Activated CD4-positive, CD25-positive, alpha-beta regulatory T cell treated with anti-CD3 and anti-CD28 coated beads, Interleukin-2, amount 50 U/mL, for 72 hours (primary cell): ENCODE results near the gene RUSF1.

Experiments used
- DNase-seq: peaks from one replicate; pipeline ENCODE4 v3.0.0; 2021

RUSF1 gene

GRCh38 chr16:31467151-31467773, 40.9 kb downstream of the RUSF1 start:
- DNase-seq: no peak

- DNase-seq: no peak
Measured at GRCh38 chr16:31466381-31466841, 41.8 kb downstream of the RUSF1 start.

- no peak for DNase-seq
Measured at GRCh38 chr16:31465788-31466370, 42.3 kb downstream of the RUSF1 start.

DNA sequence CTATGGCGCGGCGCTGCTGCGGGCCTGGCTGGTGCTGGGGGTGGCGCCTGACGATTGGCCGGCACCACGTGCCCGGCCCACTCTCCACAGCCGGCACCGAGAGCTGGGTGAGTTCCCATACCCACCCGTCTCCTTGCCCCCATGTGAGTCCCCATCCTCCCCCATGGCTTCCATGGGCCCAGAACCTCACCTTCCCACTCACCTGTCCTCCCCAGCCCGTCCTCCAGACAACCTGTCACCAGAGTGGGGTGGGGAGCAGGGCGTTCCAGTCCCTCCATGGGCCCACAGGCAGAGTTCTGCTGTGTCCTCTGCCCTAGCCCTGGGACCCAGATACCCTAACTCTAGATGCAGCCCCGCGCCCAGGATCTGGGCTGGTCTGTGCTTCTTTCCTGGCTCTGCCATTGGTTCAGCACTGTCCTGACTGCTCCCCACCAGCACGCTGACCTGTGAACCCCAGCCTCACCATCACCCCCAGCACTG, 43.4 kb downstream of the RUSF1 start:
- no peak for DNase-seq

DNA sequence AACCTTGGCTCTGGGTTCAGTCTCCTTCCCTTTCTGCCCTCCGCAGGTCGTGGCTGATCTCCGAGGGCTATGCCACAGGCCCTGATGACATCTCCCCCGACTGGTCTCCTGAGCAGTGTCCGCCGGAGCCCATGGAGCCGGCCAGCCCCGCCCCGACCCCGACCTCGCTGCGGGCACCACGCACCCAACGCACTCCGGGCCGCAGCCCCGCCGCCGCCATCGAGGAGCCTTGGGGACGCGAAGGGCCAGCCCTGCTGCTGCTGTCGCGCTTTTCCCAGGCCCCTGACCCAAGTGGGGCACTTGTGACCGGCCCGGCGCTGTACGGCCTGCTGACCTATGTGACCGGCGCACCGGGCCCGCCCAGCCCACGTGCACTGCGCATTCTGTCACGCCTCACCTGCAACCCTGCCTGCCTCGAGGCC, 43.8 kb downstream of the RUSF1 start:
- no peak for DNase-seq

GRCh38 chr16:31461921-31462804, 46.0 kb downstream of the RUSF1 start:
- no peak for DNase-seq

DNA sequence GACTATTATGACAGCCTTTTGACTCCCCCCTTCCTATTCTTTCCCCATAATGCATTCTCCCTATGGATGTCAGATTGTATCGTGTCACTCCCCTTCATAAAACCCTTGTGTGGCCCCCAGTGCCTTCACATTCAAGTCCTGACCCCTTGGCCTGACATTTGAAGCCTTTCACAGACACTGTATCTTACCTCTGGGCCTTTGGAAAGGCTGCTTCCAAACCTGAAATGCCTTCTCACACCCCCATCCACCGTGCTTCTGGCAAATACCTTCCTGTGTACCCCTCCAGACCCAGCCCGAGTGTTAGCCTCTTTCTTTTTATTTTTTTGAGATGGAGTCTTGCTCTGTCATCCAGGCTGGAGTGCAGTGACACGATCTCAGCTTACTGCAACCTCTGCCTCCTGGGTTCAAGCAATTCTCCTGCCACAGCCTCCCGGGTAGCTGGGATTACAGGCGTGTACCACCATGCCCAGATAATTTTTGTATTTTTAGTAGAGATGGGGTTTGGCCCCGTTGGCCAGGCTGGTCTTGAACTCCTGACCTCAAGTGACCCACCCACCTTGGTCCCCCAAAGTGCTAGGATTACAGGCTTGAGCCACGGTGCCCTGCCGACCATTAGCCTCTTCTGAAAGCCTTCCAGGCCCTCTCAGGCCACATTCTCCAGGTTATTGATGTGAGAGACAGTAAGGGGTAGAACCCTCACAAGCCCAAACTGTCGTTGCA, 46.8 kb downstream of the RUSF1 start:
- no peak for DNase-seq

DNA sequence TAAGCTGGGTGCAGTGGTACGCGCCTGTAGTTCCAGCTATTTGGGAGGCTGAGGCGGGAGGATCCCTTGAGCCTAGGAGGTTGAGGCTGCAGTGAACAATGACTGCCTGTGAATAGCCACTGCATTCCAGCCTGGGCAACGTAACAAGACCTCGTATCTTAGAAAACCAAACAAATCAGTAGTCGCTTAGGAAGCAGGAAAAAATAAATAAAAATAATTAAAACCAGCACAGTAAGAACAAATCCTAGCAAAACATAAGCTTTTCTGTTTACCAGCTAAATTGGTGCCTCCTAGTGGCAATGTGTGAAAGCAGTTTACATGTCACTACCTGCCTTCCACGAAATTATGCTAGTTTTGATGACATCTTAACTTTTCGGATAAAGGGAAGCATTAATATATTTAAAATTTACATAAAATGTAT, 47.6 kb downstream of the RUSF1 start:
- DNase-seq: no peak

DNA sequence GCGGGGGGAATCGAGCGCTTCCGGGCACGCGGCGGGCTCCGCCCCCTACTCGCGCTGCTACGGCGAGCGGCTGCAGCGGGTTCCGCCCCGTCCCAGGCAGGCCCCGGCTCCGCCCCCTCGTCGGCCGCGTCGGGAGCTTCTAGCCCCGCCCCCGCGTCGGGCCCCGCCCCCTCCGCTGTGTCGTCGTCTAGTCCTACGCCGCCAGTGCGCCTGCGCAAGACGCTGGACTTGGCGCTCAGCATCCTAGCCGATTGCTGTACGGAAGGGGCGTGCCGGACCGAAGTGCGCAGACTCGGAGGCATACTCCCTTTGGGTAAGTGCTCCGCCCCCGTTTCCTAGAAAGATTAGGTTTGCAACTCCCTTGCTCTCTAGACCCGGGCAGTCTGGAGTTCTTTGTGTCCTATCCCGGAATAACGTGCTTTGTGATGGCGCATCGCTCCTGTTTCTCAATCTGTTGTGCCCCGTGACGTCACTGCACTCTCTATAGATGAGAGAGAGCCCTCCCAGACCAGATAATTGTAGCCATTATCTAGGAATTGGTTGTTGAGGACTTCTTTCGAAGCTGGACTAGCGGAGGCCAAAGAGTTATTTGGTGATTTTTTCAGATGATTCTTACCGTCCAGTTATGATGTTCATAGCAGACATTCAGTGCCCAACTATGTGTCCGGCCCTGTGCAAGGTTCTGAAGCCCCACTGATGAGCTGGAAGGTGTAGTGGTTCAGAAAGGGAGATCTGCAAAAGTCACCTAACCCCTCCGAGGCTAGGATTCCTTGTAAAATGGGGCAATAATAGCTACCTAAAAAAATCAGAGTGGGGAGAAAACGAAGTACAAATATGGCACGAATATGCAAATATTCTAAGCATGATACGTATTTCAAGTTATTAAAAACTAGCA, 48.3 kb downstream of the RUSF1 start:
- peak; percentile 100 for DNase-seq

DNA sequence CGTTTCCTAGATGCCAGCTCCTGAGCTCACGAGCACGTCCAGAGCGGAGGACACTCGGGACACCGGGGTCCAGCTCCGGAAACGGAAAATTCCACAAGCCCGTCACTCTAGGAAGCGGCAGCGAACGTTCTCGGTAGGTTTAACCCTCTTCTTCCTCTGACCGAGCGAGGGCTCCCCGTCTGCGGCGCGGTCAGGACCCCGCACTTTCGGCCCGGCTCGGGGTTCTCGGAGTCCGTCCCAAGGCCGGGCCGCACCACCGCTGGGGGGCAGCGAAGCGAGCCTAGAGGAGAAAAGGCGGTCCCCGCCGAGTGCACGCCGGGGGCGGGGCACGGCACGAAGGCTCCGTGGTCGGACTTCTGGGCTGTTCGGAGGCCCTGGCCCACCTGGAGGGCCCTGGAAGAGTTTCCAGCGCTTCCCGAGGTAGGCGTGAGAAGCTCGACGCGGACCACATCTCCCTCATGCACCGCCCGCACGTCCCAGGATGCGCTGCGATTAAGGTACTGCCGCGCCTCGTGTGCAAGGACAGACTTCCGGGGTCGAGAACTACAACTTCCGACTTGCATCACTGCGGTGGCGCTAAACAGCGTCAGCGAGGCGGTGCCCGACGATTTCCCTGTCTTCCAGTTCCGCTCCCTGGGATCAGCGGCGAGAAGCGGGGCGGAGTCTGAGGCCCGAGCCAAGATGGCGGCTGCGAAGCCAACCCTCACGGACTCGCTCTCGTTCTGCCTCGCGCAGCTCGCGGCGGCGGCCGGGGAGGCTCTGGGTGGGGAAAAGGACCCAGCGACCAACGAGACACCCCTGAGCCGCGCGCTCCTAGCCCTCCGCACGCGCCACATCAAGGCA, 49.1 kb downstream of the RUSF1 start, which contains the start of gene ARMC5:
ARMC5 (plus strand) TSS at position 658 of the 843 bp plus-strand sequence; CDS start at position 682, 24 bp downstream.
- peak; percentile 93 for DNase-seq

DNA sequence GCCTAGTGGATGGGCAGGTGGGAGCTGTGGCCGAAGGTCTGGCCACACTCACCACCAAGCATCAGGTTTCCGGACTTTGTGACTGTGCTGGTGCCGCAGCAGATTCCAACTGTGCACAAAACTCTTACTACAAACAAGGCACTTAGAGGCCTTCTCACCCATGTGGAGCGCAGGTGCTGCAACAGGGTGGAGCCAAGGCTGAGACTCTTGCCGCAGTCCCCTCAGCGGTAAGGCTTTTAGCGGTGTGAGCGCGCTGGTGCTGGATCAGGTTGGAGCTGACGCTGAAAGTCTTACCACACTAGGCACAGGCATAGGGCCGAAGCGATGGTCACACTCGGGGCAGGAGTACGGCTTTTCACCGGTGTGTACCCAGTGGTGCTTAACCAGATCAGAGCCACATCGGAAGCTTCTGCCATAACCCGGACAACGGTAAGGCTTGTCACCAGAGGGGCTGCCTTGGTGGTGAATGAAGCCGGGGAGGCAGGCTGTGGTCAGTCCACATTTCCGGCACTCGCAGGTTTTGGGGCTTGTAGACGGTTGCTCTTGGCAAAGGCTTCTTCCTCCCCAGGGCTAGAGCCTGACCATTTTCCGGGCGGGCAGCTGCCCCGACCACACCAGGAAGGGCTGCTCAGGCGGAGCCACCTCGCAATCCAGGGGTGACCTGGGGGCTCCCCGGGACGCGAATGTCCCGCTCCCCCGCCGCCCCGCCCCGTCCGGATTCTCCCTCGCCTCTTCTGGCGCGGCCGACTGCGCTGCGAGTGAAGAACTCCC, 49.9 kb downstream of the RUSF1 start:
- DNase-seq: peak; percentile 52

DNA sequence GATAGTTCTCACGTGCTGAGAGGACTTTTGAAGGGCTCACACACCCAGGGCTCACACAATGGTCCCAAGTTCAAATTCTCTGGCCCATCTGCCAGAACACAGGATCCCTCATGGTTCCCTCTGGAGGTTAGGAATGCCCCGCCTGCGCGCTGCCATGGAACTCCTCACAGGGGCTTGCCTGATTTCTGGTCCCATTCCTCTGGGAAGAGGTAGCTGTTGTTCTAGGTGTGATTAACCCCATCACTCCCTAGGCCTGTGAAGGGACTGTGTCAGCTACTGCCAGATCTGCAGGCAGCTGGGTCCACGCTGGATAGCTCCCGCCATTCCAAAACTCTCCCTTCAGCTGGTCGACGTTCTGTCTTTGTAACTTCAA, 51.2 kb downstream of the RUSF1 start:
- no peak for DNase-seq

GRCh38 chr16:31455601-31456314, 52.4 kb downstream of the RUSF1 start:
- DNase-seq: no peak

DNA sequence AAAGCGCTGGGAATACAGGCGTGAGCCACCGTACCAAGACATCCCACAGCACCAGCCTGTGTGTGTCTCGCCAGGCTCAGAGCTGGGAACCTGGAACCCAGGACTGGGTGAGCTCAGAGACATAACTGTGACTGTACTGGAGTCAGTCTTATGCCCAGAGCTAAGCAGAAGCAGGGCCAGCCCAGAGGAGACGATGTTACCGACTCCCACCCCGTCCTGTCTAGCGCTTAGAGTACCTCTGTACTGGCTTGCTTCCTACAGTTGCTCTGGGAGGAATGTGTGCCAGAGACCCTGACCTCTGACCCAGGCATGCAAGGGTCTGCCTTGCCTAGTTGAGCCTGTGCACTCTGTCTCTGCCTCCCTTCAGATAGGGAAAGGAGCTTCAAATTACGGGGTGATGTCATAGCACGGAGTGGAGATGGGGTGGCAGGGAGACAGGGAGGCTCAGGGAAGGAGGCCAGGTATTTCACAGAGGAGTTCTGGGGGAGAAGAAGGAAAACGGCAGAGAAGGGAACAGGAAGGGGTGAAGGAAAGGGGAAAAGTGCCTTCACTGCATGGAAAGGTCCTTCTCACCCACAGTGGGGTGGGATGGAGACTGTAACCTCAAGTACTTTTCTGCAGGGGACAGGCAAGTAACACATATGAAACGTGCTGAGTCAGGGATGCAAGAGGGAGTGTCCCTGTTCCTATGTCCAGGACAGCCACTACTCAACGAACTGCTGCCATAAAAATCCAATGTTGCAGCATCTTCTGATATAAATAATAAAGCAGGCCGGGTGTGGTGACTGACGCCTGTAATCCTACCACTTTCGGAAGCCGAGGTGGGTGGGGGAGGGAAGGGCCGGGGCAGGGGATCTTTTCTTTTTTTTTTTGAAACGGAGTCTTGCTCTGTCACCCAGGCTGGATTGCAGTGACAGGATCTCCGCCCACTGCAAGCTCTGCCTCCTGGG, 54.7 kb downstream of the RUSF1 start:
- DNase-seq: no peak

GRCh38 chr16:31452631-31453106, 55.5 kb downstream of the RUSF1 start:
- DNase-seq: no peak

DNA sequence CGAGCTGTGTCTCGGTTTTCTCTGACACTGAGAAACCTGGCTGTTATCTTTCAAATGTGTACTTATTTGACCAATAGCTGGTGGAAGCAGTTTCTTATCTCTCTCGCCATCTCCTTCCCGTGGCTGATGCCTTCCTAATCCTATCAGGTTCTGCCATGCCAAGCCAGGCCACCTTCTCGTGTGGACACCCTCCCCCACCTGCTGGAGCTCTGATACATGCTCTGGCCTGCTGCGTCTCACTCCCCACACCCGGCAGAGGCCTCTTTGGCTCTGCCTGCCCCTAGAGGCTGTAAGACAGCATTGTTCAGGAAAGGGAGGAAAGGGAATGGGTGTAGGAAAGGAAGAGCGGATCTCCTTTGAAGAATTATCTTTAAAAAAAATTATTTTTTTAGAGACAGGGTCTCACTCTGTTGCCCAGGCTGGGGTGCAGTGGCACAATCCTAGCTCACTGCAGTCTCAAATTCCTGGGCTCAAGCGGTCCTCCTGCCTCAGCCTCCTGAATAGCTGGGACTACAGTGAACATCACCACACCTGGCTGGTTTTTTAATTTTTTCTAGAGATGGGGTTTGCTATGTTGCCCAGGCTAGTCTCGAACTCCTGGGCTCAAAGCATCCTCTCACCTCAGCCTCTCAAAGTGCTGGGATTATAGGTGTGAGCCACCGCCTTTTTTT, 56.4 kb downstream of the RUSF1 start:
- no peak for DNase-seq

GRCh38 chr16:31451201-31451600, 57.0 kb downstream of the RUSF1 start:
- DNase-seq: no peak
